OCI-LY3 (cell line): Measurements from ENCODE around the gene MIEF2.
A peak's percentile ranks its signal among the peaks of the same experiment; 100 is the strongest.

ENCODE experiments used
- H2AFZ ChIP-seq: fragments of 200-600, 300-600 bp; shearing (Covaris generic); 2 replicates; pipeline ENCODE4 v1.6.0; 2014; ENCODE audit warnings: antibody characterized with exemption, low read depth, low read length
- H3K27ac ChIP-seq: fragments of 200-600, 300-600 bp; sonication (generic); 2 replicates; pipeline ENCODE4 v1.5.1; 2014; ENCODE audit warnings: mild to moderate bottlenecking, low read length, moderate library complexity, mixed read lengths
- H3K27me3 ChIP-seq: fragments of 200-600, 300-600 bp; sonication (generic); 2 replicates; pipeline ENCODE4 v1.6.1; 2014; ENCODE audit warnings: low read depth, low read length, mixed read lengths
- H3K36me3 ChIP-seq: fragments of 200-600, 300-600 bp; sonication (generic); replicated peaks from 2 replicates; pipeline ENCODE3; 2014; ENCODE audit warnings: low read depth, low read length, mixed read lengths
- H3K4me1 ChIP-seq: fragments of 300-600, 200-600 bp; sonication (generic); 2 replicates; pipeline ENCODE4 v1.6.1; 2014; ENCODE audit warnings: low read length, mixed read lengths
- H3K4me2 ChIP-seq: fragments of 200-600, 300-600 bp; sonication (generic); 2 replicates; pipeline ENCODE4 v1.6.1; 2014; ENCODE audit warnings: low read length, mixed read lengths
- H3K4me3 ChIP-seq: fragments of 300-600, 200-600 bp; sonication (generic); 2 replicates; pipeline ENCODE4 v1.5.1; 2014; ENCODE audit warnings: antibody characterized with exemption, mild to moderate bottlenecking, low read length, moderate library complexity
- H3K79me2 ChIP-seq: fragments of 300-600, 200-600 bp; shearing (Covaris generic); 2 replicates; pipeline ENCODE4 v1.6.1; 2014; ENCODE audit warnings: mild to moderate bottlenecking, low read length, mixed read lengths
- H3K9ac ChIP-seq: fragments of 300-600, 200-600 bp; shearing (Covaris generic); 2 replicates; pipeline ENCODE4 v1.6.0; 2014; ENCODE audit warnings: mild to moderate bottlenecking, low read length, moderate library complexity
- H3K9me3 ChIP-seq: fragments of 200-600, 300-600 bp; shearing (Covaris generic); 2 replicates; pipeline ENCODE4 v1.6.1; 2014; ENCODE audit warnings: low read length, mixed read lengths; ENCODE audit not compliant: insufficient read depth
- H4K20me1 ChIP-seq: fragments of 200-600, 300-600 bp; sonication (generic); 2 replicates; pipeline ENCODE4 v1.6.1; 2016; ENCODE audit warnings: low read length, mixed read lengths; ENCODE audit not compliant: insufficient read depth
- EZH2phosphoT487 ChIP-seq: fragments of 200-600 bp; shearing (Covaris generic); IDR thresholded peaks from 2 replicates; pipeline ENCODE4 v1.6.1; 2018; ENCODE audit warnings: antibody characterized with exemption, mixed run types, low read depth
- TF ChIP-seq, protein P1 (sequence below): fragments of 200-600, 300-600 bp; sonication (generic); IDR thresholded peaks from 2 replicates; pipeline ENCODE4 v1.5.1; 2014; ENCODE audit warnings: antibody characterized with exemption, low read length, low read depth

The MIEF2 gene

DNA sequence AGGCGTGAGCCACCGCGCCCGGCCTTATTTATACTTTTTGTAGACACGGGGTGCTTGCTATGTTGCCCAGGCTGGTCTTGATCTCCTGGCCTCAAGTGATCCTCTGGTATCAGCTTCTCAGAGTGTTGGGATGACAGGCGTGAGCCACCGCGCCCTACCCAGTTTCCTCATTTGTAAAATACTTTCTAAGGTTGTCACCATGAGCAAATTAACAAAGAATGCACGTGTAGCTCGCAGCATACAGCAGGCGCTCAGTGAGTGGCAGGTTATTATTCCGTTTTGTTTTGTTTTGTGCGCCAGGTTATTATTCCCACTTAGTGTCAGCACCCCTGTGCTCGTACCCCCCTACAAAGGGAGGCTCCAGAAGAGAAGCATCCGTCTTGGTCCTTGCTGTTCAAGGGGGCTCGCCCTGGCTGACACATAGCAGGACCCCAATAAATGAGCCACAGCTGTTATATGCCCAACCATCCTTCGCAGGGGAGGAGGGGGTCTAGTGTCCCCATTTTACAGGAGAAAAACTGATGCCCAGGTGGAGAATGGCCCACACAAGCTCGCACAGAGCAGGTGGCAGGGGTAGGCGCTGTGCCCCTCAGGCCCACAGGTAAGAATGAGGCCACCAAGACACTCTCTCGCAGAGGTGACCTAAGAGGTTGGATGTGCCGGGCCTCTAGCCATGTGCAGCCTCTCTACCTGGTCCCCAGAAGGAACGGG, 686 bp upstream of the MIEF2 start:
- Histone ChIP-seq H3K9me3 (no peaks in the 10 kb centered on the region), H3K9ac (peak overlapping the region; percentile 38; the same call in 1 of the 2 replicates), H3K4me1 (peaks cover 10% of the 10 kb centered on the region), H3K27me3 (no peaks in the 10 kb centered on the region), H4K20me1 (no peaks in the 10 kb centered on the region), H2AFZ (no peak overlapping the region), H3K79me2 (peaks cover 12% of the 10 kb centered on the region; the same call in 1 of the 2 replicates), H3K4me3 (peak overlapping the region; percentile 82), H3K27ac (no peak overlapping the region), H3K4me2 (peak overlapping the region; percentile 77), H3K36me3 (no peaks in the 10 kb centered on the region)
- TF ChIP-seq EZH2phosphoT487 = no peak
- TF ChIP-seq, protein P1, sequence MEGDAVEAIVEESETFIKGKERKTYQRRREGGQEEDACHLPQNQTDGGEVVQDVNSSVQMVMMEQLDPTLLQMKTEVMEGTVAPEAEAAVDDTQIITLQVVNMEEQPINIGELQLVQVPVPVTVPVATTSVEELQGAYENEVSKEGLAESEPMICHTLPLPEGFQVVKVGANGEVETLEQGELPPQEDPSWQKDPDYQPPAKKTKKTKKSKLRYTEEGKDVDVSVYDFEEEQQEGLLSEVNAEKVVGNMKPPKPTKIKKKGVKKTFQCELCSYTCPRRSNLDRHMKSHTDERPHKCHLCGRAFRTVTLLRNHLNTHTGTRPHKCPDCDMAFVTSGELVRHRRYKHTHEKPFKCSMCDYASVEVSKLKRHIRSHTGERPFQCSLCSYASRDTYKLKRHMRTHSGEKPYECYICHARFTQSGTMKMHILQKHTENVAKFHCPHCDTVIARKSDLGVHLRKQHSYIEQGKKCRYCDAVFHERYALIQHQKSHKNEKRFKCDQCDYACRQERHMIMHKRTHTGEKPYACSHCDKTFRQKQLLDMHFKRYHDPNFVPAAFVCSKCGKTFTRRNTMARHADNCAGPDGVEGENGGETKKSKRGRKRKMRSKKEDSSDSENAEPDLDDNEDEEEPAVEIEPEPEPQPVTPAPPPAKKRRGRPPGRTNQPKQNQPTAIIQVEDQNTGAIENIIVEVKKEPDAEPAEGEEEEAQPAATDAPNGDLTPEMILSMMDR = no peak

DNA sequence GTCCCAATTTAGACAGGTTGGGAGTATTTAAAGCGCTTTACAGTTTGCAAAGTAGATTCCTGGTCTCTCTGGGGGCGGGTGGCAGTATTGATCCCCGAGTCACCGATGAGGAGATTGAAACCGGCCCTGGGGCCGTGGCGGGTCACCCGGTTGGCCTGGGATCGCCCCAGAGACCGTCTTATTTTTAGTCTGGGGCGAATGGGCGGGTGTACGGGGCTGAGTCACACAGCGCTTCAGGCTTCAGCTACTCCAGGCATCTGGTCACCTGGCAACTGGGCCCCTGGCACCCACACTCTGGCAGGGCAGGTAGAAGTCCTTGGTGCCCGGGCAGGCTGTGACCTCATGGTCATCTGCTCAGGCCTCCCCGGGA, 669 bp downstream of the MIEF2 start:
- H3K9me3 ChIP-seq = no peaks in the 10 kb centered on the region
- no peaks in the 10 kb centered on the region for H3K36me3 ChIP-seq
- no peak overlapping the region for H2AFZ ChIP-seq
- H3K4me3 ChIP-seq = peak overlapping the region; percentile 82
- peak overlapping the region; percentile 63 for H3K4me2 ChIP-seq
- H3K27me3 ChIP-seq = no peaks in the 10 kb centered on the region
- H3K9ac ChIP-seq = peak overlapping the region; percentile 70
- peaks cover 10% of the 10 kb centered on the region for H3K4me1 ChIP-seq
- peaks cover 12% of the 10 kb centered on the region; the same call in 1 of the 2 replicates for H3K79me2 ChIP-seq
- H4K20me1 ChIP-seq = no peaks in the 10 kb centered on the region
- TF ChIP-seq, protein P1 = no peak
- no peak for TF ChIP-seq EZH2phosphoT487
- H3K27ac ChIP-seq = peak overlapping the region; percentile 47; the same call in 1 of the 2 replicates

DNA sequence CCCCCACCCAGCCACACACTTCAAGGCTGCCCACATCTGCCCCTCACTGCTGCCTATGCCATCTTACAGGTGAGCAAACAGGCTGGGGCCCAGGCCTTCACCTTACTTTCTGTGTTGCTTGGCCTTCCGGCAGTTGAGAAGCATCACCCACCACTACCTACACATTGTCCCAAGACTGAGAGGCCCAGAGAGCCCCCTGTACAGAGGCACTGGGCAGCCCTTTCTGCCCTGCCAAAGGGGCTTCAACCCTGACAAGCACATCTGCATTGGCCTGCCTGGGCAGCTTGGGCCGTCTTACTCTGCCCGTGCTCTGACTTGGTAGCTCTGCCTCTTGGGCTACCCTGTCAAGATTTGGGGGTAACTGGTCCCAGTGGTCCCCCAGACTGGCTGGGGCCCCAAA, 1.2 kb downstream of the MIEF2 start:
- Histone ChIP-seq H3K4me3 (peak overlapping the region; percentile 82), H3K36me3 (no peaks in the 10 kb centered on the region), H3K79me2 (peaks cover 12% of the 10 kb centered on the region; the same call in 1 of the 2 replicates), H3K9ac (no peak overlapping the region), H3K9me3 (no peaks in the 10 kb centered on the region), H2AFZ (no peak overlapping the region), H3K27me3 (no peaks in the 10 kb centered on the region), H3K4me2 (peak overlapping the region; percentile 63), H4K20me1 (no peaks in the 10 kb centered on the region), H3K4me1 (peaks cover 10% of the 10 kb centered on the region), H3K27ac (no peak overlapping the region)
- TF ChIP-seq EZH2phosphoT487 = no peak
- TF ChIP-seq, protein P1 = no peak

DNA sequence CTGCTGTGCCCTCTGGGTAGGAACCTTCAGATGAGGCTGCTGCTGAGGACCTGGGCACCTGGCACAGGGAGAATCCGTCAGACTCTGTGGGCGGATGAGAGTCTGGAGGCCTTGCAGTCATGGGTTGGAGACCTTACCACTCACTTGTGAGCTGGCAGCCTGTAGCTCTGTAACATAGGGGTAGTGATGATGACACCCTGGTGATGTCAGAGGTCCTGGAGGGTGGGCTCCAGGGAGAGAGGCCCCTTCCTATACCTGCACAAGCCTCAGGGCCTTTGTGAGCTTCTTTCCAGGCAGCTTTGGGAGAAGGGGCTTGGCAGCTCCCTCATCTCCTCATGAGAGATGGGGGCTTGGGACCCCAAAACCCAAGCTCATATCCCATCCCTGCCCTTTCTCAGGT, 1.6 kb downstream of the MIEF2 start:
- no peak overlapping the region for H3K4me2 ChIP-seq
- no peak for TF ChIP-seq EZH2phosphoT487

More for the DNA sequence above, 1.6 kb downstream of the MIEF2 start:
- H3K79me2 ChIP-seq = peaks cover 12% of the 10 kb centered on the region; the same call in 1 of the 2 replicates
- H2AFZ ChIP-seq = no peak overlapping the region
- no peaks in the 10 kb centered on the region for H4K20me1 ChIP-seq
- H3K4me1 ChIP-seq = peaks cover 8% of the 10 kb centered on the region
- no peak overlapping the region for H3K4me3 ChIP-seq
- no peak overlapping the region for H3K9ac ChIP-seq
- H3K27me3 ChIP-seq = no peaks in the 10 kb centered on the region
- H3K9me3 ChIP-seq = no peaks in the 10 kb centered on the region
- no peak overlapping the region for H3K27ac ChIP-seq
- no peaks in the 10 kb centered on the region for H3K36me3 ChIP-seq
